Endothelial cell of umbilical vein (primary cell): ENCODE results near the gene APP.

Experiments
- EZH2 ChIP-seq: IDR thresholded peaks from 2 replicates; pipeline ENCODE4 v1.6.1; 2012; ENCODE audit warnings: borderline replicate concordance, low read depth, mild to moderate bottlenecking, moderate library complexity, low read length, inconsistent platforms; ENCODE audit not compliant: severe bottlenecking
- POLR2A ChIP-seq: IDR thresholded peaks from 2 replicates; pipeline ENCODE4 v1.6.1; 2012; ENCODE audit warnings: low read depth, mild to moderate bottlenecking, control low read depth, low read length
- POLR2AphosphoS5 ChIP-seq: IDR thresholded peaks from 2 replicates; pipeline ENCODE4 v1.6.1; 2012; ENCODE audit warnings: low read depth, mild to moderate bottlenecking, control low read depth, low read length, moderate library complexity; ENCODE audit not compliant: insufficient read depth

DNA sequence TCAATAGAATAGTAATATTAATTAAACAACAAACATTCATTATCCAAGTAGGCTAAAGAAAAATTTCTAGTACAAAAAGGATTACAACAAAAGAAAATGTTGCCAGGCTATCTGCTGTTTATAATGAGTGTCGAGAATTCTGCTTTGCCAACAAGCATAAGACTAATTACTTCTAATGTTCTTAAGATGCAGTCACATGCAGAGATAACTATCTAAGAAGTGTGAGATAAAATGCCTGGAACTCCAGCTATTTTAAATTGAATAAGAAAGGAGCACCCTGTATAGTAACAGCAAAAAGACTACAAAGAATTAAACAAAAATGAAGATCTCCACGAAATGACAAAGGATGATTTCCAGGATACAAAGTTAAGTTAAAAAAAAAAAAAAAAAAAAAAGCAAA lies 59.9 kb downstream of the APP start:
- TF ChIP-seq EZH2 (no peak), POLR2A (no peak), POLR2AphosphoS5 (no peak)
